K562 (cell line): ENCODE results near the gene PLEKHM2. TPM values are rescaled to one million over a fixed set of nuclear protein-coding genes. Genes with fewer than 3 reads are reported as not detected.

Experiments used
- ATAC-seq: fragments of 200-7000 bp; cut with Tn5 transposase; 3 replicates; pipeline ENCODE4 v1.9.1; 2020; ENCODE audit warnings: moderate library complexity
- BruUV-seq: library from RNA; stranded (reverse); fragments of 400-500 nt; replicated peaks from 2 replicates; lab custom pipeline; 2021; lab: Mats Ljungman, UMichigan
- CTCF ChIA-PET: fragments of 300-600 bp; formaldehyde crosslinking; extraction: SDS; loops from one replicate; lab custom pipeline; 2021; ENCODE audit warnings: low intra/inter-chr PET ratio; lab: Yijun Ruan, JAX
- POLR2A ChIA-PET: fragments of 300-600, 350-650 bp; sonication (Branson Sonifier 250); formaldehyde crosslinking; extraction: SDS; loops from one replicate; lab custom pipeline; 2021; ENCODE audit warnings: antibody characterized with exemption, inconsistent platforms; lab: Yijun Ruan, JAX
- DNase-seq, 4 experiments: peaks; one replicate each; pipeline versions ENCODE4 v3.0.0 to v3.0.0-alpha.2; 2011 to 2018; ENCODE audit warnings: low spot score in 3 of 4, mixed read lengths in 3 of 4; ENCODE audit errors: extremely low read depth in 1 of 4
- FAIRE-seq: peaks from 2 replicates; lab custom pipeline; 2011; peaks lifted over from hg19 to GRCh38; lab: Jason Lieb, UNC
- H2AFZ ChIP-seq: 2 replicates; pipeline ENCODE4 v1.6.0; 2011; ENCODE audit warnings: low read depth, low read length, control low read depth, inconsistent platforms
- H3K27ac ChIP-seq: fragments of 200-600 bp; 3 replicates; pipeline ENCODE4 v1.8.0; 2011; ENCODE audit warnings: low read depth, mild to moderate bottlenecking, control low read depth, inconsistent platforms, low read length, moderate library complexity, mixed read lengths; ENCODE audit errors: extremely low read depth
- H3K27me3 ChIP-seq, 2 experiments: fragments of 300-600 bp in 1 of 2; 2 replicates in 1 of 2; 3 replicates in 1 of 2; pipeline versions ENCODE4 v1.6.0 to v1.8.0; 2011; ENCODE audit warnings: inconsistent platforms in 2 of 2, low read length in 2 of 2, mild to moderate bottlenecking in 1 of 2, mixed read lengths in 1 of 2, moderate library complexity in 1 of 2; ENCODE audit not compliant: control insufficient read depth in 2 of 2, insufficient read depth in 2 of 2
- H3K36me3 ChIP-seq: fragments of 300-600 bp; 3 replicates; pipeline ENCODE4 v1.8.0; 2011; ENCODE audit warnings: mild to moderate bottlenecking, low read length, inconsistent platforms; ENCODE audit not compliant: control insufficient read depth, insufficient read depth
- H3K4me1 ChIP-seq, 2 experiments: fragments of 200-600 bp in 1 of 2; replicated peaks in 1 of 2; 2 replicates in 1 of 2; 3 replicates in 1 of 2; pipeline versions ENCODE4 v1.5.1 to v1.8.0; 2011; ENCODE audit warnings: inconsistent platforms in 2 of 2, low read length in 2 of 2, mild to moderate bottlenecking in 1 of 2, mixed read lengths in 1 of 2, moderate library complexity in 1 of 2; ENCODE audit not compliant: control insufficient read depth in 2 of 2, insufficient read depth in 2 of 2
- H3K4me2 ChIP-seq: 2 replicates; pipeline ENCODE4 v1.6.1; 2011; ENCODE audit warnings: low read length, control low read depth, inconsistent platforms, mixed read lengths; ENCODE audit not compliant: insufficient read depth
- H3K4me3 ChIP-seq: fragments of 200-600 bp; sonication (generic), shearing (Covaris generic); 2 replicates; pipeline ENCODE4 v1.5.1; 2016; ENCODE audit warnings: control low read depth, inconsistent platforms
- H3K79me2 ChIP-seq: fragments of 200-600 bp; 3 replicates; pipeline ENCODE4 v1.8.0; 2011; ENCODE audit warnings: low read length, inconsistent platforms; ENCODE audit not compliant: control insufficient read depth, insufficient read depth
- H3K9ac ChIP-seq, 2 experiments: 2 replicates each; pipeline versions ENCODE4 v1.6.0 to v1.6.1; 2011; ENCODE audit warnings: low read depth in 2 of 2, low read length in 2 of 2, control low read depth in 1 of 2, inconsistent platforms in 1 of 2, mild to moderate bottlenecking in 1 of 2, mixed read lengths in 1 of 2; ENCODE audit not compliant: insufficient read depth in 1 of 2
- H3K9me1 ChIP-seq: one replicate; pipeline ENCODE4 v1.6.0; 2011; ENCODE audit warnings: inconsistent platforms, mild to moderate bottlenecking, low read length, moderate library complexity; ENCODE audit not compliant: control insufficient read depth, insufficient read depth
- H3K9me3 ChIP-seq: replicated peaks from 2 replicates; pipeline ENCODE4 v1.5.1; 2011; ENCODE audit warnings: low read depth, low read length, inconsistent platforms; ENCODE audit not compliant: control insufficient read depth, insufficient read depth
- H4K20me1 ChIP-seq: replicated peaks from 2 replicates; pipeline ENCODE4 v1.6.1; 2011; ENCODE audit warnings: low read length, inconsistent platforms, mixed read lengths; ENCODE audit not compliant: control insufficient read depth, insufficient read depth
- CBX8 ChIP-seq: fragments of 200-600 bp; sonication (generic); IDR thresholded peaks from 2 replicates; pipeline ENCODE4 v1.6.1; 2012; ENCODE audit warnings: borderline replicate concordance, mixed run types, low read depth, mild to moderate bottlenecking, moderate library complexity, mixed read lengths, low read length, control low read depth, inconsistent platforms; ENCODE audit not compliant: poor library complexity, severe bottlenecking; ENCODE audit errors: extremely low read depth
- FOXP1 ChIP-seq: sonication (generic); formaldehyde crosslinking; IDR thresholded peaks from 2 replicates; pipeline ENCODE4 v1.8.0; 2022; ENCODE audit warnings: mild to moderate bottlenecking, missing genetic modification reagents
- KDM5B ChIP-seq: fragments of 200-600 bp; sonication (generic); IDR thresholded peaks from 2 replicates; pipeline ENCODE4 v1.6.1; 2012; ENCODE audit warnings: low read depth, mild to moderate bottlenecking, moderate library complexity, low read length, control low read depth, inconsistent platforms; ENCODE audit not compliant: insufficient replicate concordance
- NELFE ChIP-seq: IDR thresholded peaks from 2 replicates; pipeline ENCODE4 v1.6.1; 2011; ENCODE audit warnings: mild to moderate bottlenecking; ENCODE audit not compliant: insufficient read depth, insufficient read length
- TCF3 ChIP-seq: sonication (generic); formaldehyde crosslinking; IDR thresholded peaks from 2 replicates; pipeline ENCODE4 v1.4.0; 2020; ENCODE audit warnings: mild to moderate bottlenecking, missing genetic modification reagents
- ZNF146 ChIP-seq: IDR thresholded peaks from one replicate; pipeline ENCODE4 v1.6.1; 2018; ENCODE audit warnings: missing compliant biosample characterization; ENCODE audit not compliant: unreplicated experiment
- ZNF24 ChIP-seq: fragments of 450-650 bp; IDR thresholded peaks from 2 replicates; pipeline ENCODE4 v1.6.1; 2016
- ZNF445 ChIP-seq: fragments of 250-450 bp; sonication (Bioruptor Pico); IDR thresholded peaks from 2 replicates; pipeline ENCODE4 v1.4.0; 2020; ENCODE audit warnings: low read depth, mild to moderate bottlenecking, moderate library complexity
- WGBS: fragments of 100-300 bp; shearing (Covaris generic); methylation state at CpG from one replicate; pipeline ENCODE4 v1.1.6; 2016; ENCODE audit warnings: low coverage, mixed read lengths; ENCODE audit not compliant: insufficient coverage; ENCODE audit errors: missing lambda C conversion rate; 5-methylcytosine and 5-hydroxymethylcytosine counted together
- in situ Hi-C: fragments of 300-500 bp; cut with MboI; formaldehyde crosslinking; loops from 4 replicates; pipeline ENCODE4 v1.15.0; 2018; ENCODE audit warnings: inconsistent platforms, mixed read lengths
- intact Hi-C: fragments of 100-400 bp; cut with micrococcal nuclease; formaldehyde crosslinking; loops from 2 replicates; pipeline ENCODE4 v1.14.2; 2022
- polyA plus RNA-seq, 8 experiments: library from polyadenylated mRNA; depleted of rRNA in 4 of 8; stranded (reverse) in 5 of 8; unstranded in 3 of 8; fragments of >200 nt; fragmentation: Nextera tagmentation in 2 of 8; fragmentation: Illumina TruSeq in 1 of 8; extraction: Ambion mirVana in 2 of 8; extraction: Trizol in 1 of 8; gene quantifications; 2 replicates each; pipeline versions ENCODE4 v1.2.1 to v1.2.3, GENCODE V29; 2011 to 2014; ENCODE audit warnings: inconsistent platforms in 1 of 8, missing spikeins in 1 of 8
- total RNA-seq, 7 experiments: library from RNA; depleted of rRNA in 6 of 7; stranded (reverse); fragments of >200 nt in 6 of 7; fragmentation: Illumina TruSeq in 2 of 7; extraction: Trizol in 2 of 7; gene quantifications; 2 replicates each; pipeline versions ENCODE4 v1.2.1 to v1.2.3, GENCODE V29; 2011 to 2021; ENCODE audit warnings: low replicate concordance in 1 of 7
- TF ChIP-seq, protein P1 (sequence below), 2 experiments: IDR thresholded peaks; 2 replicates each; pipeline ENCODE4 v1.6.1; 2012; ENCODE audit warnings: improper control_type of control experiment in 2 of 2, low read depth in 2 of 2, low read length in 2 of 2, borderline replicate concordance in 1 of 2

Gene PLEKHM2
- total and polyA plus RNA-seq, 9 of the 15 experiments (the other 6 are each of a cell fraction or from before 2014, with no cell fraction given) = 0.27 to 63.7 (median 33.2) TPM

GRCh38 chr1:15764890-15765289, 80.8 kb downstream of the PLEKHM2 start:
- no peaks in the 10 kb centered on the region for H3K79me2 ChIP-seq
- peaks cover 15 to 30% of the 10 kb centered on the region in 2 experiments; a peak in 4 of 5 replicates for H3K4me1 ChIP-seq
- H3K36me3 ChIP-seq = no peaks in the 10 kb centered on the region
- H3K4me2 ChIP-seq = no peak overlapping the region
- TF ChIP-seq ZNF146 (CRISPR knock-in tag) (no peak), ZNF445 (CRISPR knock-in tag) (no peak), CBX8 (no peak), NELFE (no peak), ZNF24 (peak; percentile 68), FOXP1 (CRISPR knock-in tag) (0 out of 2 replicates have a peak, but pooled peaks have one; percentile 50), TCF3 (CRISPR knock-in tag) (no peak), KDM5B (no peak)
- TF ChIP-seq, protein P1, sequence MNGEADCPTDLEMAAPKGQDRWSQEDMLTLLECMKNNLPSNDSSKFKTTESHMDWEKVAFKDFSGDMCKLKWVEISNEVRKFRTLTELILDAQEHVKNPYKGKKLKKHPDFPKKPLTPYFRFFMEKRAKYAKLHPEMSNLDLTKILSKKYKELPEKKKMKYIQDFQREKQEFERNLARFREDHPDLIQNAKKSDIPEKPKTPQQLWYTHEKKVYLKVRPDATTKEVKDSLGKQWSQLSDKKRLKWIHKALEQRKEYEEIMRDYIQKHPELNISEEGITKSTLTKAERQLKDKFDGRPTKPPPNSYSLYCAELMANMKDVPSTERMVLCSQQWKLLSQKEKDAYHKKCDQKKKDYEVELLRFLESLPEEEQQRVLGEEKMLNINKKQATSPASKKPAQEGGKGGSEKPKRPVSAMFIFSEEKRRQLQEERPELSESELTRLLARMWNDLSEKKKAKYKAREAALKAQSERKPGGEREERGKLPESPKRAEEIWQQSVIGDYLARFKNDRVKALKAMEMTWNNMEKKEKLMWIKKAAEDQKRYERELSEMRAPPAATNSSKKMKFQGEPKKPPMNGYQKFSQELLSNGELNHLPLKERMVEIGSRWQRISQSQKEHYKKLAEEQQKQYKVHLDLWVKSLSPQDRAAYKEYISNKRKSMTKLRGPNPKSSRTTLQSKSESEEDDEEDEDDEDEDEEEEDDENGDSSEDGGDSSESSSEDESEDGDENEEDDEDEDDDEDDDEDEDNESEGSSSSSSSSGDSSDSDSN (IDR thresholded peaks at IDR 0.05; ENCODE audit: borderline replicate concordance in 1 of 2, low read depth in 2 of 2, low read length in 2 of 2) = no peak
- WGBS = 31% methylated on average over 12 of the region's 15 CpGs
- intact Hi-C loops (no loop called here), in situ Hi-C loops (no loop called here)
- CTCF ChIA-PET = no interaction called here
- POLR2A ChIA-PET = interaction anchor here (0.5 to 2.1 kb wide), 3 partner anchors 9 to 51 kb away, joined by 4 to 6 read pairs (median 4); no protein-coding TSS in a partner anchor
- H3K4me3 ChIP-seq = no peak overlapping the region
- no peaks in the 10 kb centered on the region for H3K9me1 ChIP-seq
- ATAC-seq (no peak), FAIRE-seq (no peak), DNase-seq (no peak)
- H3K27me3 ChIP-seq = peaks cover 23 to 68% of the 10 kb centered on the region in 2 experiments
- no TSS peak for BruUV-seq
- H3K9ac ChIP-seq = peak overlapping the region in 1 of 2 experiments; percentile 24; a peak in 1 of 4 replicates
- no peaks in the 10 kb centered on the region for H3K9me3 ChIP-seq
- H2AFZ ChIP-seq = no peak overlapping the region
- H4K20me1 ChIP-seq = peaks cover 3% of the 10 kb centered on the region; the same call in 1 of the 2 replicates
- no peak overlapping the region for H3K27ac ChIP-seq
